CD4-positive, alpha-beta T cell treated with Interferon gamma for 1 hour (primary cell): ENCODE results near the gene SAP25.
"Not testable (repeated sequence)": the region's sequence is repeated elsewhere in the genome, so short reads cannot be mapped to it uniquely, and the experiment has no call there.

ENCODE experiments used
- DNase-seq: peaks from one replicate; pipeline ENCODE4 v3.0.0-alpha.2; 2020

SAP25 gene

GRCh38 chr7:100556541-100556940 lies 17.2 kb downstream of the SAP25 start:
- no peak for DNase-seq

GRCh38 chr7:100555701-100556100 lies 18.0 kb downstream of the SAP25 start:
- DNase-seq = no peak

- no peak for DNase-seq
Measured at GRCh38 chr7:100553032-100553431, 20.7 kb downstream of the SAP25 start.

- DNase-seq = no peak
Measured at GRCh38 chr7:100552532-100552931, 21.2 kb downstream of the SAP25 start.

- not testable (repeated sequence) for DNase-seq
Measured at GRCh38 chr7:100548446-100548845, 25.3 kb downstream of the SAP25 start.

- DNase-seq = no peak
Measured at GRCh38 chr7:100547872-100548271, 25.8 kb downstream of the SAP25 start.

- no peak for DNase-seq
Measured at GRCh38 chr7:100546926-100547800, 26.5 kb downstream of the SAP25 start.

GRCh38 chr7:100546129-100546925 lies 27.4 kb downstream of the SAP25 start:
- DNase-seq = no peak

GRCh38 chr7:100545360-100546128 lies 28.2 kb downstream of the SAP25 start:
- no peak for DNase-seq

- DNase-seq = no peak
Measured at GRCh38 chr7:100544967-100545359, 28.7 kb downstream of the SAP25 start.

GRCh38 chr7:100544386-100544785 lies 29.3 kb downstream of the SAP25 start:
- DNase-seq = no peak

- no peak for DNase-seq
Measured at GRCh38 chr7:100543586-100543985, 30.1 kb downstream of the SAP25 start.

- DNase-seq = not testable (repeated sequence)
Measured at GRCh38 chr7:100541309-100541708, 32.4 kb downstream of the SAP25 start.

GRCh38 chr7:100540073-100540723 lies 33.5 kb downstream of the SAP25 start:
- no peak for DNase-seq

GRCh38 chr7:100539436-100540006 lies 34.2 kb downstream of the SAP25 start:
- no peak for DNase-seq

GRCh38 chr7:100538654-100539435 lies 34.9 kb downstream of the SAP25 start, which contains the start of gene AGFG2:
TSS of gene AGFG2 (plus strand) at chr7:100539203. CDS start at chr7:100539347, 144 bp downstream.
- DNase-seq = peak; percentile 100

GRCh38 chr7:100538348-100538653 lies 35.4 kb downstream of the SAP25 start:
- no peak for DNase-seq

GRCh38 chr7:100536695-100537094 lies 37.0 kb downstream of the SAP25 start:
- not testable (repeated sequence) for DNase-seq

GRCh38 chr7:100535982-100536381 lies 37.7 kb downstream of the SAP25 start:
- not testable (repeated sequence) for DNase-seq

- DNase-seq = no peak
Measured at GRCh38 chr7:100532165-100533022, 41.3 kb downstream of the SAP25 start.
